ENCODE measurements around the gene PIP5KL1.

DNA sequence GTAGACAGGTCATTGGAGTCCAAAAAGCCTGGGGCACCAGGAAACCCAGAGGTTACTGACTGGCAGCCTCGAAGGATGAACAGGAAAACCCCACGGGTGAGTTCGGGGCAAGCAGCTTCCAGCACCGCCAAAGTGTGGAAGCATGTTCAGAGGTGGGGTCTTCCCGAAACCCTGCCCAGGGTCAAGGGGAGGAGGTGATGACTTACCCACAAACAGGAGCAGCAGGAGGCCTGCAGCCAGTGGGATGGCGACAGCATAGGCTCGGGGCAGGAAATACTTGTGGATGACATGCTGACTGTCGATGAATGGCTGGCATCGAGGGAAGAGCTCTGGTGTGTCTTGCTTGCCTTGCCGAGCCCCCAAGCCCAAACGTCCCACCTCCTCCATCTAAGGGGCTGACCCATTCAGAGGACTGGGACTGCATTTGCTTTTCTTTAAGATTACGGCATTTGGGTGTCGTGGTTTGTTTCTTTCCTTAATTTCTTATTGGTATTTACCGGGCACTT is 5.8 kb upstream of the PIP5KL1 start:
- TF ChIP-seq, protein P1, sequence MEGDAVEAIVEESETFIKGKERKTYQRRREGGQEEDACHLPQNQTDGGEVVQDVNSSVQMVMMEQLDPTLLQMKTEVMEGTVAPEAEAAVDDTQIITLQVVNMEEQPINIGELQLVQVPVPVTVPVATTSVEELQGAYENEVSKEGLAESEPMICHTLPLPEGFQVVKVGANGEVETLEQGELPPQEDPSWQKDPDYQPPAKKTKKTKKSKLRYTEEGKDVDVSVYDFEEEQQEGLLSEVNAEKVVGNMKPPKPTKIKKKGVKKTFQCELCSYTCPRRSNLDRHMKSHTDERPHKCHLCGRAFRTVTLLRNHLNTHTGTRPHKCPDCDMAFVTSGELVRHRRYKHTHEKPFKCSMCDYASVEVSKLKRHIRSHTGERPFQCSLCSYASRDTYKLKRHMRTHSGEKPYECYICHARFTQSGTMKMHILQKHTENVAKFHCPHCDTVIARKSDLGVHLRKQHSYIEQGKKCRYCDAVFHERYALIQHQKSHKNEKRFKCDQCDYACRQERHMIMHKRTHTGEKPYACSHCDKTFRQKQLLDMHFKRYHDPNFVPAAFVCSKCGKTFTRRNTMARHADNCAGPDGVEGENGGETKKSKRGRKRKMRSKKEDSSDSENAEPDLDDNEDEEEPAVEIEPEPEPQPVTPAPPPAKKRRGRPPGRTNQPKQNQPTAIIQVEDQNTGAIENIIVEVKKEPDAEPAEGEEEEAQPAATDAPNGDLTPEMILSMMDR (IDR thresholded peaks at IDR 0.05; ENCODE audit: insufficient read depth, low read depth, low read length), result no peak
- TF ChIP-seq EZH2 (IDR thresholded peaks at IDR 0.05; ENCODE audit: insufficient read depth, low read length), result no peak

Data from astrocyte (in vitro differentiated cells and primary cell).